Activated T-helper 2 cell treated with anti-CD3 and anti-CD28 coated beads, Interferon-gamma antibody, Interleukin-2, Interleukin-4, amounts not matched to agents 10 μg/mL and 5 μg/mL and 100 μg/mL, durations not matched to agents 14 hours and 24 hours and 36 hours (primary cell): ENCODE data around the gene LSM2. TPM values are rescaled to one million over a fixed set of nuclear protein-coding genes. Genes with fewer than 3 reads are reported as not detected.

Source experiments
- total RNA-seq: library from RNA; stranded (reverse); gene quantifications from 2 replicates; pipeline ENCODE4 v1.2.3, GENCODE V29; 2022

LSM2 gene
- total RNA-seq, 1 donor from 2014 or later, result 130 TPM

Other genes with a start within 250 kb of the LSM2 start
- 293 and 308 TPM in 2 replicates for gene LTA, start 234.7 kb downstream of the LSM2 start, total RNA-seq
- 94.4 and 96.8 TPM in 2 replicates for gene TNF, start 231.4 kb downstream of the LSM2 start, total RNA-seq
- 16.3 and 16.6 TPM in 2 replicates for gene LTB, start 224.5 kb downstream of the LSM2 start, total RNA-seq
- 10.2 and 14.6 TPM in 2 replicates for gene LST1, start 220.7 kb downstream of the LSM2 start, total RNA-seq
- gene NCR3, start 214.0 kb downstream of the LSM2 start, total RNA-seq, result 8.0 and 9.3 TPM in 2 replicates
- 71.8 and 78.2 TPM in 2 replicates for gene AIF1, start 191.7 kb downstream of the LSM2 start, total RNA-seq
- 298 and 304 TPM in 2 replicates for gene PRRC2A, start 186.3 kb downstream of the LSM2 start, total RNA-seq
- 330 and 335 TPM in 2 replicates for gene BAG6, start 154.3 kb downstream of the LSM2 start, total RNA-seq
- 2.3 and 2.4 TPM in 2 replicates for gene APOM, start 151.1 kb downstream of the LSM2 start, total RNA-seq
- 18.1 and 19.3 TPM in 2 replicates for gene C6orf47, start 146.2 kb downstream of the LSM2 start, total RNA-seq
- 31.5 and 34.7 TPM in 2 replicates for gene GPANK1, start 142.0 kb downstream of the LSM2 start, total RNA-seq
- gene CSNK2B, start 140.9 kb downstream of the LSM2 start, total RNA-seq, result 266 and 279 TPM in 2 replicates
- 31.0 and 32.1 TPM in 2 replicates for gene LY6G5B, start 137.0 kb downstream of the LSM2 start, total RNA-seq
- gene LY6G5C, start 125.9 kb downstream of the LSM2 start, total RNA-seq, result 4.6 and 4.8 TPM in 2 replicates
- gene ABHD16A, start 103.6 kb downstream of the LSM2 start, total RNA-seq, result 51.4 and 52.7 TPM in 2 replicates
- gene LY6G6F, start 100.1 kb downstream of the LSM2 start, total RNA-seq, result not detected in 2 replicates
- not detected in 2 replicates for gene LY6G6D, start 91.6 kb downstream of the LSM2 start, total RNA-seq
- not detected in 2 replicates for gene LY6G6C, start 85.2 kb downstream of the LSM2 start, total RNA-seq
- gene MPIG6B, start 83.6 kb downstream of the LSM2 start, total RNA-seq, result not detected in 2 replicates
- 5.8 and 7.7 TPM in 2 replicates for gene DDAH2, start 77.7 kb downstream of the LSM2 start, total RNA-seq
- gene CLIC1, start 70.4 kb downstream of the LSM2 start, total RNA-seq, result 412 and 423 TPM in 2 replicates
- 82.8 and 93.3 TPM in 2 replicates for gene MSH5, start 67.0 kb downstream of the LSM2 start, total RNA-seq
- gene SAPCD1, start 44.3 kb downstream of the LSM2 start, total RNA-seq, result 16.4 and 18.9 TPM in 2 replicates
- gene VWA7, start 29.6 kb downstream of the LSM2 start, total RNA-seq, result 5.6 and 5.9 TPM in 2 replicates
- gene VARS1, start 11.2 kb downstream of the LSM2 start, total RNA-seq, result 166 and 176 TPM in 2 replicates
- 2.1 and 2.4 TPM in 2 replicates for gene HSPA1L, start 8.3 kb upstream of the LSM2 start, total RNA-seq
- 112 and 118 TPM in 2 replicates for gene HSPA1A, start 8.6 kb upstream of the LSM2 start, total RNA-seq
- 116 and 120 TPM in 2 replicates for gene HSPA1B, start 20.8 kb upstream of the LSM2 start, total RNA-seq
- 21.3 and 21.6 TPM in 2 replicates for gene NEU1, start 55.9 kb upstream of the LSM2 start, total RNA-seq
- gene SLC44A4, start 72.0 kb upstream of the LSM2 start, total RNA-seq, result 0.18 TPM in 1 of 2 replicates, not detected in the other
- 76.3 and 76.5 TPM in 2 replicates for gene EHMT2, start 90.7 kb upstream of the LSM2 start, total RNA-seq
- gene ZBTB12, start 95.1 kb upstream of the LSM2 start, total RNA-seq, result 4.8 and 4.9 TPM in 2 replicates
- 1.1 and 1.4 TPM in 2 replicates for gene C2, start 120.8 kb upstream of the LSM2 start, total RNA-seq
- 0.16 TPM in 1 of 2 replicates, not detected in the other for gene CFB, start 139.1 kb upstream of the LSM2 start, total RNA-seq
- gene NELFE, start 152.0 kb upstream of the LSM2 start, total RNA-seq, result 81.2 and 82.0 TPM in 2 replicates
- 93.7 and 99.5 TPM in 2 replicates for gene SKIC2, start 152.2 kb upstream of the LSM2 start, total RNA-seq
- 15.7 and 16.6 TPM in 2 replicates for gene DXO, start 165.2 kb upstream of the LSM2 start, total RNA-seq
- gene C4A, start 175.1 kb upstream of the LSM2 start, total RNA-seq, result 2.6 and 3.1 TPM in 2 replicates
- 2.9 and 4.2 TPM in 2 replicates for gene C4B, start 207.8 kb upstream of the LSM2 start, total RNA-seq
- 0.25 and 0.39 TPM in 2 replicates for gene CYP21A2, start 231.4 kb upstream of the LSM2 start, total RNA-seq